GM18498 (cell line): ENCODE results near the gene S100A10.

ENCODE experiments used
- ATAC-seq: cut with Tn5 transposase; IDR thresholded peaks from one replicate; pipeline ENCODE4 v1.9.1; 2021; ENCODE audit warnings: mild to moderate bottlenecking, moderate library complexity; ENCODE audit not compliant: unreplicated experiment

The S100A10 gene

GRCh38 chr1:151966061-151966460, 27.6 kb downstream of the S100A10 start:
- ATAC-seq: no peak

GRCh38 chr1:151964510-151964909, 29.1 kb downstream of the S100A10 start:
- ATAC-seq: no peak

GRCh38 chr1:151963288-151963687, 30.4 kb downstream of the S100A10 start:
- ATAC-seq: no peak

- ATAC-seq: no peak
Measured at GRCh38 chr1:151961833-151962232, 31.8 kb downstream of the S100A10 start.

GRCh38 chr1:151960780-151961513, 32.7 kb downstream of the S100A10 start:
- ATAC-seq: no peak

GRCh38 chr1:151958959-151959358, 34.7 kb downstream of the S100A10 start:
- no peak for ATAC-seq

GRCh38 chr1:151956957-151957497, 36.6 kb downstream of the S100A10 start:
- ATAC-seq: no peak

- ATAC-seq: no peak
Measured at GRCh38 chr1:151953409-151954094, 40.1 kb downstream of the S100A10 start.

- ATAC-seq: no peak
Measured at GRCh38 chr1:151952811-151953210, 40.8 kb downstream of the S100A10 start.

- ATAC-seq: no peak
Measured at GRCh38 chr1:151949371-151950193, 44.1 kb downstream of the S100A10 start.

- ATAC-seq: no peak
Measured at GRCh38 chr1:151948506-151948905, 45.2 kb downstream of the S100A10 start.

GRCh38 chr1:151947140-151947539, 46.5 kb downstream of the S100A10 start:
- no peak for ATAC-seq

GRCh38 chr1:151945725-151946722, 47.6 kb downstream of the S100A10 start:
- no peak for ATAC-seq

- no peak for ATAC-seq
Measured at GRCh38 chr1:151944857-151945575, 48.6 kb downstream of the S100A10 start.

GRCh38 chr1:151944126-151944856, 49.4 kb downstream of the S100A10 start:
- ATAC-seq: no peak

- no peak for ATAC-seq
Measured at GRCh38 chr1:151943591-151943990, 50.1 kb downstream of the S100A10 start.

GRCh38 chr1:151942882-151943281, 50.8 kb downstream of the S100A10 start:
- ATAC-seq: no peak

- no peak for ATAC-seq
Measured at GRCh38 chr1:151940541-151940940, 53.1 kb downstream of the S100A10 start.

GRCh38 chr1:151939779-151940178, 53.9 kb downstream of the S100A10 start:
- no peak for ATAC-seq
